Measurements from ENCODE around the gene SULT2B1.
"Not testable (repeated sequence)": the region's sequence is repeated elsewhere in the genome, so short reads cannot be mapped to it uniquely, and the experiment has no call there.

SULT2B1 gene

DNA sequence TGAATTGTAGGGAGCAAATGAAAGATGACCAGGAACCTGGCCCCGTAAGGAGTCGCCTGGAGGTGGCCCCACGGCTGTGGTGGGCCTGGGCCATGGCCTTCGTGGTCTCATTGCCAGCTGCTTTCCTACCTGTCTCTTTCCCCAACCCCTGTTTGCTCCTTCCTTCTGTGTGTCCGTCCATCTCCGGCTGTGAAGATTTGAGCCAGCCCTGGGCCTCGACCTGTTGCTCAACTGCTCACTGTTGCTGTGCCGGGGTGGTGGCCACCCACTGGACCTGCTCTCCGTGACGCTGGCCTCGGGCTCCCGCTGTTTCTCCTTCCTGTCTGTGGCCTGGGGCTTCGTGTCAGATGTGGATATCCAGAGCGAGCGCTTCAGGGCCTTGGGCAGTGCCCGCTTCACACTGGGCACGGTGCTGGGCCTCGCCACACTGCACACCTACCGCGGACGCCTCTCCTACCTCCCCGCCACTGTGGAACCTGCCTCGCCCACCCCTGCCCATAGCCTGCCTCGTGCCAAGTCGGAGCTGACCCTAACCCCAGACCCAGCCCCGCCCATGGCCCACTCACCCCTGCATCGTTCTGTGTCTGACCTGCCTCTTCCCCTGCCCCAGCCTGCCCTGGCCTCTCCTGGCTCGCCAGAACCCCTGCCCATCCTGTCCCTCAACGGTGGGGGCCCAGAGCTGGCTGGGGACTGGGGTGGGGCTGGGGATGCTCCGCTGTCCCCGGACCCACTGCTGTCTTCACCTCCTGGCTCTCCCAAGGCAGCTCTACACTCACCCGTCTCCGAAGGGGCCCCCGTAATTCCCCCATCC, 76.7 kb downstream of the SULT2B1 start:
- H3K9me3 ChIP-seq (ENCODE audit: control insufficient read depth, low read depth, low read length), result no peaks in the 10 kb centered on the region
- no peaks in the 10 kb centered on the region for H3K27me3 ChIP-seq (ENCODE audit: control insufficient read depth, insufficient read depth, low read length)
- H3K4me3 ChIP-seq (ENCODE audit: low read length), result no peak overlapping the region
- H3K9ac ChIP-seq (ENCODE audit: low read length), result no peak overlapping the region
- no peaks in the 10 kb centered on the region for H3K36me3 ChIP-seq (ENCODE audit: control insufficient read depth, low read depth, low read length)
- peaks cover 21% of the 10 kb centered on the region for H3K4me1 ChIP-seq (ENCODE audit: control insufficient read depth, low read depth, low read length)
- H3K27ac ChIP-seq (ENCODE audit: low read length), result no peak overlapping the region

DNA sequence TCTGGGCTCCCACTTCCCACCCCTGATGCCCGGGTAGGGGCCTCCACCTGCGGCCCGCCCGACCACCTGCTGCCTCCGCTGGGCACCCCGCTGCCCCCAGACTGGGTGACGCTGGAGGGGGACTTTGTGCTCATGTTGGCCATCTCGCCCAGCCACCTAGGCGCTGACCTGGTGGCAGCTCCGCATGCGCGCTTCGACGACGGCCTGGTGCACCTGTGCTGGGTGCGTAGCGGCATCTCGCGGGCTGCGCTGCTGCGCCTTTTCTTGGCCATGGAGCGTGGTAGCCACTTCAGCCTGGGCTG, 77.3 kb downstream of the SULT2B1 start:
- Histone ChIP-seq H3K4me1 (ENCODE audit: control insufficient read depth, low read depth, low read length) (peaks cover 25% of the 10 kb centered on the region), H3K9me3 (ENCODE audit: control insufficient read depth, low read depth, low read length) (no peaks in the 10 kb centered on the region), H3K9ac (ENCODE audit: low read length) (no peak overlapping the region), H3K27ac (ENCODE audit: low read length) (no peak overlapping the region), H3K27me3 (ENCODE audit: control insufficient read depth, insufficient read depth, low read length) (no peaks in the 10 kb centered on the region), H3K4me3 (ENCODE audit: low read length) (no peak overlapping the region), H3K36me3 (ENCODE audit: control insufficient read depth, low read depth, low read length) (no peaks in the 10 kb centered on the region)

DNA sequence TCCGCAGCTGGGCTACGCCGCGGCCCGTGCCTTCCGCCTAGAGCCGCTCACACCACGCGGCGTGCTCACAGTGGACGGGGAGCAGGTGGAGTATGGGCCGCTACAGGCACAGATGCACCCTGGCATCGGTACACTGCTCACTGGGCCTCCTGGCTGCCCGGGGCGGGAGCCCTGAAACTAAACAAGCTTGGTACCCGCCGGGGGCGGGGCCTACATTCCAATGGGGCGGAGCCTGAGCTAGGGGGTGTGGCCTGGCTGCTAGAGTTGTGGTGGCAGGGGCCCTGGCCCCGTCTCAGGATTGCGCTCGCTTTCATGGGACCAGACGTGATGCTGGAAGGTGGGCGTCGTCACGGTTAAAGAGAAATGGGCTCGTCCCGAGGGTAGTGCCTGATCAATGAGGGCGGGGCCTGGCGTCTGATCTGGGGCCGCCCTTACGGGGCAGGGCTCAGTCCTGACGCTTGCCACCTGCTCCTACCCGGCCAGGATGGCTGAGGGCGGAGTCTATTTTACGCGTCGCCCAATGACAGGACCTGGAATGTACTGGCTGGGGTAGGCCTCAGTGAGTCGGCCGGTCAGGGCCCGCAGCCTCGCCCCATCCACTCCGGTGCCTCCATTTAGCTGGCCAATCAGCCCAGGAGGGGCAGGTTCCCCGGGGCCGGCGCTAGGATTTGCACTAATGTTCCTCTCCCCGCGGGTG, 77.8 kb downstream of the SULT2B1 start:
- Histone ChIP-seq H3K27me3 (ENCODE audit: control insufficient read depth, insufficient read depth, low read length) (no peaks in the 10 kb centered on the region), H3K27ac (ENCODE audit: low read length) (no peak overlapping the region)

DNA sequence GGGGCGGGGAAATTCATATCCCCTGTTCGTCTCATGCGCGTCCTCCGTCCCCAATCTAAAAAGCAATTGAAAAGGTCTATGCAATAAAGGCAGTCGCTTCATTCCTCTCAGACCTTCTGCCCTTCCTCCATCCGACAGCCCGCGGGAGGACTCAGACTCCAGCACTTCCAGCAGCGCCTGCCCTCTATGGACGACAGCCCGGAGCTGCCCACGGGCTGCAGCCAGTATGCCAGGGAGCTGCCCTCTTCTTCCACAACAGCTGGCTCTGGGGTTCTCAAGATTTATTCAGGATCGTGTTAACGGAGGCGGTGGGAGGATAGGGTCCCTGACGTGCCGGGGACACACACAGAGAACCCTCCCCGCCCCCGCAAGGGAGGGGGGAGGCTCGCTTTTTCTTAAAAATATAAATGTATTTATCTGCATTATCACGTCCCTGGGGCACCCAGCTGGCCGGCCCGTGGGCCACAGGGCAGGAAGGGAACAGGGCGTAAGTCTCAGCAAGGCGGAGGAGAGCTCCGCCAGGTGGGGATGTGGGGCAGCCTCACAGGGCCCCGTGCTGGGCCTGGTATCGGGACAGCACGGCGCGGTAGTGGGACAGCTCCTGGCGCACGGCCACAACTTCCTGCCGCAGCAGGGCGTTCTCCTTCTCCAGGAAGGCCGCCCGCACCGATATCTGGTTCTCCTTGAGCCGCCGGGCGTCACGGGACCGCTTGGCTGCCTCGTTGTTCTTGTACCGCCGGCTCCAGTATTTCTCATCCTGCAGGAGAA, 78.5 kb downstream of the SULT2B1 start:
- peak overlapping the region; percentile 47 for H3K4me3 ChIP-seq (ENCODE audit: low read length)
- H3K27ac ChIP-seq (ENCODE audit: low read length), result peak overlapping the region; percentile 30
- H3K9ac ChIP-seq (ENCODE audit: low read length), result peak overlapping the region; percentile 61
- peaks cover 29% of the 10 kb centered on the region for H3K4me1 ChIP-seq (ENCODE audit: control insufficient read depth, low read depth, low read length)
- H3K9me3 ChIP-seq (ENCODE audit: control insufficient read depth, low read depth, low read length), result no peaks in the 10 kb centered on the region
- H3K36me3 ChIP-seq (ENCODE audit: control insufficient read depth, low read depth, low read length), result no peaks in the 10 kb centered on the region
- no peaks in the 10 kb centered on the region for H3K27me3 ChIP-seq (ENCODE audit: control insufficient read depth, insufficient read depth, low read length)

More for the DNA sequence above, 77.8 kb downstream of the SULT2B1 start:
- H3K9me3 ChIP-seq (ENCODE audit: control insufficient read depth, low read depth, low read length), result no peaks in the 10 kb centered on the region
- peak overlapping the region; percentile 61 for H3K9ac ChIP-seq (ENCODE audit: low read length)
- H3K4me1 ChIP-seq (ENCODE audit: control insufficient read depth, low read depth, low read length), result peaks cover 28% of the 10 kb centered on the region
- H3K36me3 ChIP-seq (ENCODE audit: control insufficient read depth, low read depth, low read length), result no peaks in the 10 kb centered on the region
- peak overlapping the region; percentile 47 for H3K4me3 ChIP-seq (ENCODE audit: low read length)

DNA sequence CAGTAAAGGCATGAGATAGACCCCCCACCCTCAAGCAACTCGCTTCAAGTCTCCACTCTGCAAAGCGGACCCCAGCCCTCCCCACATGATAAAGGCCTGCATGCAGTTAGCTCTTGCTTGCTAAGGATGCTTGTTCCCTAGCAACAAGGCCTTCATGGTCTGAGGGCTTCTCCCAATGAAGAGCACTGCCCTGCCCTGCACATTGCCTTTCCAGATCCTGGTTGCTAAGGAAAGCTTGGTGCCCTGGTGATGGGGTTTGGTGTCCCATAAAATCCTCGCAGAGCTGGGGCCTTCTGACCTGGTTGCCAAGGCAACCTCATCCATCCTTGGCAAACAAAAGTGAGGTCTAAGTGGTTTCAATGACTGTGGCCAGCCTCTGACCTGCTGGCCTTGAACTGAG, 79.3 kb downstream of the SULT2B1 start:
- Histone ChIP-seq H3K36me3 (ENCODE audit: control insufficient read depth, low read depth, low read length) (no peaks in the 10 kb centered on the region), H3K9ac (ENCODE audit: low read length) (peak overlapping the region; percentile 61), H3K27ac (ENCODE audit: low read length) (peak overlapping the region; percentile 30), H3K4me3 (ENCODE audit: low read length) (peak overlapping the region; percentile 47), H3K4me1 (ENCODE audit: control insufficient read depth, low read depth, low read length) (peaks cover 32% of the 10 kb centered on the region), H3K9me3 (ENCODE audit: control insufficient read depth, low read depth, low read length) (no peaks in the 10 kb centered on the region), H3K27me3 (ENCODE audit: control insufficient read depth, insufficient read depth, low read length) (peaks cover 6% of the 10 kb centered on the region)

DNA sequence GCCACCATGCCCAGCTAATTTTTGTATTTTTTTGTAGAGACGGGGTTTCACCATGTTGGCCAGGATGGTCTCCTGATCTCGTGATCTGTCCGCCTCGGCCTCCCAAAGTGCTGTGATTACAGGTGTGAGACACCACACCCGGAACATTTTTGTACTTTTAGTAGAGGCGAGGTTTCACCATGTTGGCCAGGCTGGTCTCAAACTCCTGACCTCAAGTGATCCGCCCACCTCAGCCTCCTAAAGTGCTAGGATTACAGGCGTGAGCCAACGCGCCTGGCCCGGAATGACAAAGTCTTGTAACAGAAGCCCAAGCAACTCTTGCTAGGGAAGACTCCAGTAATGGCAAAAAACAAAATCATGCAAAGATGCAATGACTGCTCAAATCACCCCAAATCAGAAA, 80.3 kb downstream of the SULT2B1 start:
- H3K9ac ChIP-seq (ENCODE audit: low read length); H3K9me3 ChIP-seq (ENCODE audit: control insufficient read depth, low read depth, low read length); H3K27ac ChIP-seq (ENCODE audit: low read length); H3K4me3 ChIP-seq (ENCODE audit: low read length); H3K36me3 ChIP-seq (ENCODE audit: control insufficient read depth, low read depth, low read length): not testable (repeated sequence)
- peaks cover 37% of the 10 kb centered on the region for H3K4me1 ChIP-seq (ENCODE audit: control insufficient read depth, low read depth, low read length)
- peaks cover 10% of the 10 kb centered on the region for H3K27me3 ChIP-seq (ENCODE audit: control insufficient read depth, insufficient read depth, low read length)

DNA sequence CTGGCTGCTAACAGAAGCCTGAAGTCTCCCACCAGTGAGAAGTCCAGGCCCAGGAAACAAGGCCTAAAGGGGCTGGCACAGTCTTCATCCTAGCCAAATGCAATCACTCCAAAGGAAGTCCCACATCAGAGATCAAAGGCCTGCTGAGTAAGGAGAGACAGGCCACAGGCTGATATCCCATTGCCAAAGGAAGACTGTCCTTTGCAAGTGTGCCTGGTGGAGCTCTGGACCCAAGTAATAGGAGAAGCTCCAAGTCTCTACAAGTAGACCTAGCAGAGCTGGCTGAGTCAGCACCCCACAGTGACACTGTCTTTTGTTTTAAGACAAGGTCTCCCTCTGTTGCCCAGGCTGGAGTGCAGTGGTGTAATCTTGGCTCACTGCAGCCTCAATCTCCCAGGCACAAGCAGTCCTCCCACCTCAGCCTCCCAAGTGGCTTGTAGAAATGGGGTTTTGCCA, 80.7 kb downstream of the SULT2B1 start:
- Histone ChIP-seq H3K9me3 (ENCODE audit: control insufficient read depth, low read depth, low read length) (no peaks in the 10 kb centered on the region), H3K4me1 (ENCODE audit: control insufficient read depth, low read depth, low read length) (peaks cover 37% of the 10 kb centered on the region), H3K27ac (ENCODE audit: low read length) (no peak overlapping the region), H3K4me3 (ENCODE audit: low read length) (no peak overlapping the region), H3K27me3 (ENCODE audit: control insufficient read depth, insufficient read depth, low read length) (peaks cover 10% of the 10 kb centered on the region), H3K9ac (ENCODE audit: low read length) (no peak overlapping the region), H3K36me3 (ENCODE audit: control insufficient read depth, low read depth, low read length) (no peaks in the 10 kb centered on the region)

DNA sequence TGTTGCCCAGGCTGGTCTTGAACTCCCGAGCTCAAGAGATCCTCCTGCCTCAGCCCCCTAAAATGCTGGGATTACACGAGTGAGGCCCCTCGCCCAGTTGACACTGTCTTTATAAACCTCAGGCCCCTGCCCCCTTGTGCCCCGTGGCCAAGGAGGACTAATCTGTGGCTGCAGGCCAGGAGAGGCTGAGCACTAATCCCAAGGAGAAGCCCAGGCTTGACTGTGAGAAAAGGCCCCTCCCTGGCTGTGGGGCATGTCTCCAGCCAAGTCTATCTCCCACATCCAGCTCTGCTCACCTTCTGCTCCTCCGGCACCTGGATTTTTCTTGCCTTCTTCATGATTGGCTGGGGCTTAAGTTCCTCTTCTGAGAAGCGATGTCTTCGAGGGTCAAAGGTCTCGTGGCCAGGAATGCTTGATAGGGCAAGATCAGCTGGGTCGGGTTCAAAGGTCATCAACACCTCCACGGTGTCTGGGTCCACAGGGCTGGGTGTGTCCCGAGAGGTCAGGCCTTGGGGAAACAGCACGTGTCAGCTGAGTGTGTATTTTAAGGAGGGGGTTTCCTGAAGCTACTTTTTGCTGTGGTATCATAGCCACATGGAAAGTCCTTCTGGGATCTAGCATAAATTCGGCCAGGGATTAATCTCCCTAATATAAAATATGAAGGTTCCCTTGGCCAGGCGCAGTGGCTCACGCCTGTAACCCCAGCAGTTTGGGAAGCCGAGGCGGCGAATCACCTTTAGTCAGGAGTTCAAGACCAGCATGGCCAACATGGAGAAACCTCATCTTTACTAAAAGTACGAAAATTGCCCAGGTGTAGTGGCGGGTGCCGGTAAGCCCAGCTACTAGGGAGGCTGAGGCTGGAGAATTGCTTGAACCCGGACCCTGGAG, 81.4 kb downstream of the SULT2B1 start:
- Histone ChIP-seq H3K9ac (ENCODE audit: low read length) (no peak overlapping the region), H3K4me1 (ENCODE audit: control insufficient read depth, low read depth, low read length) (peaks cover 38% of the 10 kb centered on the region), H3K36me3 (ENCODE audit: control insufficient read depth, low read depth, low read length) (no peaks in the 10 kb centered on the region), H3K4me3 (ENCODE audit: low read length) (no peak overlapping the region), H3K27ac (ENCODE audit: low read length) (no peak overlapping the region), H3K27me3 (ENCODE audit: control insufficient read depth, insufficient read depth, low read length) (peaks cover 10% of the 10 kb centered on the region), H3K9me3 (ENCODE audit: control insufficient read depth, low read depth, low read length) (no peaks in the 10 kb centered on the region)

DNA sequence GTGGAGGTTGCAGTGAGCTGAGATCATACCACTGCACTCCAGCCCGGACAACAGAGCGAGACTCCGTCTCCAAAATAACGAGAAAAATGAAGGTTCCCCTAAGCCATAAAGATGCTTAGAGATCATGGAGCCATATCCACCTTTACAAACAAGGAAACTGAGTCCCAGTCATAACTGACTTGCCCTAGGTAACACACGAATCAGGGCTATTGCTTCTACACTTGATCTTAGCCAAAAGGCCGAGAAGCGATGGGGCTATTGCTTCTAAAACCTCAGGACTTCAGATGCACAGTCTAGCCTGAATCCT, 82.0 kb downstream of the SULT2B1 start:
- H3K9ac ChIP-seq (ENCODE audit: low read length), result no peak overlapping the region
- H3K4me1 ChIP-seq (ENCODE audit: control insufficient read depth, low read depth, low read length), result peaks cover 44% of the 10 kb centered on the region
- no peak overlapping the region for H3K27ac ChIP-seq (ENCODE audit: low read length)
- H3K9me3 ChIP-seq (ENCODE audit: control insufficient read depth, low read depth, low read length), result no peaks in the 10 kb centered on the region
- H3K4me3 ChIP-seq (ENCODE audit: low read length), result peak overlapping the region; percentile 36
- no peaks in the 10 kb centered on the region for H3K36me3 ChIP-seq (ENCODE audit: control insufficient read depth, low read depth, low read length)
- peaks cover 10% of the 10 kb centered on the region for H3K27me3 ChIP-seq (ENCODE audit: control insufficient read depth, insufficient read depth, low read length)

DNA sequence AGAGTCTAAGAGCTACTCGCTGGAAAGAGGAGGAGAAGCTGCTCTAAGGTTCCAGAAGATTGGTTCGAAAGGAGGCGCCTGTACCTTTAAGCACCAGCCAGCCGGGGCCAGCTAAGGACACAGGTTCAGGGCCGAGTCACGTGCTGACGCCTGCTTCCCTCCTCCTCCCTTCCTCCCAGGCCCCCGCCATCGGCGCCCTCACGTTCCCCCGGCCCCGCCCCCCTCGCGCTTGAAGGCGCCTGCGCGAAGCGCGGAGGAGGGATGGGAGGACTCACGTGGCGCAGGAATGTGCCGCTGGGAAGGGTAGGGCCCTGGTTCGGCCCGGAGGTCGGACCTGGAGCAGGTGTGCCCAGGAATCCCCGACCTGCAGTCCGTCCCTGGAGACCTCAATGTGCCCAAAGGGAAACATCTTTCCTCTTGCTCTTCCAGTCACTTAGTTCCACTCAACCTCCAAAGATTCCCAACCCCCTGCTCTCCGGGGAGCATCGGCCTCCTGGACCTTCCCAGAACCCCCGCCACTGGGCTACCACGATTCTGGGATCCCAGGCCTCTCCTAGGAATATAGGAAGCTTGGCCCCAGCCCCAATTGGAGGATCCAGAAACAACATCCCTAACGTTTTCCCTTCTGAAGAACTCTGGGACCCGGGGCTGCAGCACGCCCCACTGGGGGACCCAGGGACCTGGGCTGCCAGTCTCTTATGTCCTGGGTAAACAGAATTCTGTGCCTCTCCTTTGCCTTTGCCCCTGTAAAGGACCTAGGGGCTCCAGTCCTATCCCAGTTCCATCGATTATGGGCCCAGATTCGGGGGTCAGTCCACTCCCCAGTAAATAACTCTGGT, 82.7 kb downstream of the SULT2B1 start:
- H3K27me3 ChIP-seq (ENCODE audit: control insufficient read depth, insufficient read depth, low read length), result peaks cover 10% of the 10 kb centered on the region
- H3K4me1 ChIP-seq (ENCODE audit: control insufficient read depth, low read depth, low read length), result peaks cover 48% of the 10 kb centered on the region
- no peaks in the 10 kb centered on the region for H3K9me3 ChIP-seq (ENCODE audit: control insufficient read depth, low read depth, low read length)
- H3K4me3 ChIP-seq (ENCODE audit: low read length), result peak overlapping the region; percentile 54
- no peaks in the 10 kb centered on the region for H3K36me3 ChIP-seq (ENCODE audit: control insufficient read depth, low read depth, low read length)
- peak overlapping the region; percentile 36 for H3K9ac ChIP-seq (ENCODE audit: low read length)
- no peak overlapping the region for H3K27ac ChIP-seq (ENCODE audit: low read length)
